Fibroblast of lung (primary cell): ENCODE measurements around the gene ATP5PB. TPM values are rescaled to one million over a fixed set of nuclear protein-coding genes. Genes with fewer than 3 reads are reported as not detected.

Experiments used
- DNase-seq, 2 donors: peaks; one replicate each; pipeline versions ENCODE4 v3.0.0 to v3.0.0-alpha.2; 2010; ENCODE audit warnings: low read depth in 2 of 2
- H2AFZ ChIP-seq: 2 replicates; pipeline ENCODE4 v1.5.1; 2012; ENCODE audit warnings: low read length, control low read depth, inconsistent platforms
- H3K27ac ChIP-seq: 2 replicates; pipeline ENCODE4 v1.5.1; 2011; ENCODE audit warnings: low read length, control low read depth; ENCODE audit not compliant: insufficient read depth
- H3K27me3 ChIP-seq: 2 replicates; pipeline ENCODE4 v1.5.1; 2011; ENCODE audit warnings: mild to moderate bottlenecking, low read length; ENCODE audit not compliant: control insufficient read depth, insufficient read depth
- H3K36me3 ChIP-seq: 2 replicates; pipeline ENCODE4 v1.5.1; 2011; ENCODE audit warnings: low read length; ENCODE audit not compliant: control insufficient read depth, insufficient read depth
- H3K4me1 ChIP-seq: 2 replicates; pipeline ENCODE4 v1.5.1; 2011; ENCODE audit warnings: low read length; ENCODE audit not compliant: control insufficient read depth, insufficient read depth; ENCODE audit errors: extremely low read depth
- H3K4me2 ChIP-seq: 2 replicates; pipeline ENCODE4 v1.5.1; 2011; ENCODE audit warnings: low read length, control low read depth; ENCODE audit not compliant: insufficient read depth; ENCODE audit errors: extremely low read depth
- H3K4me3 ChIP-seq, 4 experiments: fragments of 200-600 bp in 1 of 4; sonication (generic) in 1 of 4; replicated peaks in 1 of 4; 2 replicates each; pipeline ENCODE4 v1.5.1; 2011 to 2016; ENCODE audit warnings: low read length in 4 of 4, low read depth in 3 of 4, mild to moderate bottlenecking in 3 of 4, control low read depth in 2 of 4, inconsistent platforms in 1 of 4, mixed read lengths in 1 of 4; ENCODE audit not compliant: insufficient read depth in 1 of 4; ENCODE audit errors: control extremely low read depth in 1 of 4
- H3K79me2 ChIP-seq: 2 replicates; pipeline ENCODE4 v1.5.1; 2012; ENCODE audit warnings: mild to moderate bottlenecking, low read length, inconsistent platforms; ENCODE audit not compliant: control insufficient read depth, insufficient read depth
- H3K9ac ChIP-seq: 2 replicates; pipeline ENCODE4 v1.5.1; 2011; ENCODE audit warnings: mild to moderate bottlenecking, low read length, control low read depth; ENCODE audit not compliant: insufficient read depth
- H3K9me3 ChIP-seq: 2 replicates; pipeline ENCODE4 v1.5.1; 2012; ENCODE audit warnings: low read depth, low read length; ENCODE audit not compliant: control insufficient read depth, insufficient read depth
- H4K20me1 ChIP-seq: 2 replicates; pipeline ENCODE4 v1.5.1; 2011; ENCODE audit warnings: low read length; ENCODE audit not compliant: control insufficient read depth, insufficient read depth; ENCODE audit errors: extremely low read depth
- CTCF ChIP-seq, 2 donors: IDR thresholded peaks in 1 of 2; conservative IDR thresholded peaks in 1 of 2; 1 replicate in 1 of 2; 2 replicates in 1 of 2; pipeline ENCODE4 v1.5.1; 2011 to 2012; ENCODE audit warnings: low read length in 2 of 2, control low read depth in 1 of 2, inconsistent platforms in 1 of 2, low read depth in 1 of 2, mild to moderate bottlenecking in 1 of 2
- EZH2 ChIP-seq: IDR thresholded peaks from 2 replicates; pipeline ENCODE4 v1.5.1; 2012; ENCODE audit warnings: low read length, control low read depth, mild to moderate bottlenecking; ENCODE audit errors: missing control alignments
- polyA plus RNA-seq, 2 donors: library from polyadenylated mRNA; depleted of rRNA in 1 of 2; stranded (reverse) in 1 of 2; unstranded in 1 of 2; fragments of >200 nt; gene quantifications; 2 replicates each; pipeline ENCODE4 v1.2.1, GENCODE V29; 2011 to 2012; ENCODE audit warnings: missing spikeins in 1 of 2
- total RNA-seq: library from RNA; depleted of rRNA; stranded (reverse); fragments of >200 nt; gene quantifications from 2 replicates; pipeline ENCODE4 v1.2.1, GENCODE V29; 2014

Gene ATP5PB
- total and polyA plus RNA-seq, 2 donors (not counting 1 experiment from before 2014, with no cell fraction given), result 162 to 417 TPM

- no peak overlapping the region for H3K4me2 ChIP-seq
- no peak for DNase-seq
- no peak overlapping the region for H3K27ac ChIP-seq
- no peaks in the 10 kb centered on the region for H3K4me1 ChIP-seq
- no peaks in the 10 kb centered on the region for H3K9me3 ChIP-seq
- no peaks in the 10 kb centered on the region for H3K27me3 ChIP-seq
- peaks cover 22% of the 10 kb centered on the region for H3K79me2 ChIP-seq
- H3K36me3 ChIP-seq, result peaks cover 7% of the 10 kb centered on the region
- H2AFZ ChIP-seq, result no peak overlapping the region
- no peak overlapping the region for H3K4me3 ChIP-seq
- TF ChIP-seq CTCF (conservative IDR thresholded peaks at IDR 0.05 in 1 of 2, IDR thresholded peaks at IDR 0.05 in 1 of 2; ENCODE audit: low read depth in 1 of 2, low read length in 2 of 2) (no peak), EZH2 (no peak)
- H4K20me1 ChIP-seq, result no peaks in the 10 kb centered on the region
- no peak overlapping the region for H3K9ac ChIP-seq
Observed at GRCh38 chr1:111444031-111444430, 5.2 kb upstream of the ATP5PB start.

GRCh38 chr1:111446546-111446945, 2.7 kb upstream of the ATP5PB start:
- no peak for DNase-seq
- H3K36me3 ChIP-seq, result peaks cover 7% of the 10 kb centered on the region
- no peaks in the 10 kb centered on the region for H4K20me1 ChIP-seq
- H2AFZ ChIP-seq, result no peak overlapping the region
- no peak overlapping the region for H3K4me3 ChIP-seq
- H3K4me1 ChIP-seq, result peaks cover 3% of the 10 kb centered on the region
- TF ChIP-seq EZH2 (no peak), CTCF (conservative IDR thresholded peaks at IDR 0.05 in 1 of 2, IDR thresholded peaks at IDR 0.05 in 1 of 2; ENCODE audit: low read depth in 1 of 2, low read length in 2 of 2) (no peak)
- H3K4me2 ChIP-seq, result no peak overlapping the region
- no peak overlapping the region for H3K9ac ChIP-seq
- peaks cover 44% of the 10 kb centered on the region for H3K79me2 ChIP-seq
- H3K27ac ChIP-seq, result no peak overlapping the region
- H3K27me3 ChIP-seq, result no peaks in the 10 kb centered on the region
- H3K9me3 ChIP-seq, result no peaks in the 10 kb centered on the region

GRCh38 chr1:111446967-111447892, 2.0 kb upstream of the ATP5PB start:
- Histone ChIP-seq H3K9ac (no peak overlapping the region), H3K4me3 (peak overlapping the region in 3 of 4 experiments; percentile 71 to 100 (median 99)), H3K27ac (no peak overlapping the region), H3K79me2 (peaks cover 50% of the 10 kb centered on the region), H3K27me3 (no peaks in the 10 kb centered on the region), H2AFZ (no peak overlapping the region), H3K4me1 (peaks cover 3% of the 10 kb centered on the region), H3K9me3 (no peaks in the 10 kb centered on the region), H4K20me1 (no peaks in the 10 kb centered on the region), H3K36me3 (peaks cover 4% of the 10 kb centered on the region), H3K4me2 (peak overlapping the region; percentile 84)
- TF ChIP-seq EZH2, result no peak
- TF ChIP-seq CTCF (conservative IDR thresholded peaks at IDR 0.05 in 1 of 2, IDR thresholded peaks at IDR 0.05 in 1 of 2; ENCODE audit: low read depth in 1 of 2, low read length in 2 of 2), result no peak
- DNase-seq, result no peak
